MM.1S (cell line): ENCODE measurements around the gene DCUN1D1.

ENCODE experiments used
- DNase-seq: peaks from one replicate; pipeline ENCODE4 v3.0.0-alpha.2; 2015
- H2AFZ ChIP-seq: fragments of 300-600 bp; sonication (generic); 2 replicates; pipeline ENCODE4 v1.6.0; 2016; ENCODE audit warnings: antibody characterized with exemption, low read length
- H3F3A ChIP-seq: fragments of 300-600 bp; sonication (generic); 2 replicates; pipeline ENCODE4 v1.6.1; 2016; ENCODE audit warnings: mild to moderate bottlenecking, antibody characterized with exemption, low read length, moderate library complexity, mixed read lengths; ENCODE audit not compliant: insufficient read depth
- H3K27ac ChIP-seq: fragments of 300-600 bp; sonication (generic); 2 replicates; pipeline ENCODE4 v1.5.1; 2016; ENCODE audit warnings: mild to moderate bottlenecking, low read length
- H3K27me3 ChIP-seq: fragments of 300-600 bp; sonication (generic); replicated peaks from 2 replicates; pipeline ENCODE4 v1.6.0; 2016; ENCODE audit warnings: low read length; ENCODE audit not compliant: insufficient read depth
- H3K36me3 ChIP-seq: fragments of 300-600 bp; sonication (generic); replicated peaks from 2 replicates; pipeline ENCODE4 v1.6.1; 2016; ENCODE audit warnings: mild to moderate bottlenecking, low read length, mixed read lengths; ENCODE audit not compliant: insufficient read depth
- H3K4me1 ChIP-seq: fragments of 300-600 bp; sonication (generic); 2 replicates; pipeline ENCODE4 v1.6.1; 2016; ENCODE audit warnings: low read length, mixed read lengths
- H3K4me2 ChIP-seq: fragments of 300-600 bp; sonication (generic); 2 replicates; pipeline ENCODE4 v1.6.0; 2016; ENCODE audit warnings: low read depth, low read length
- H3K4me3 ChIP-seq: fragments of 300-600 bp; sonication (generic); 2 replicates; pipeline ENCODE4 v1.5.1; 2016; ENCODE audit warnings: low read length, mixed read lengths
- H3K79me2 ChIP-seq: fragments of 300-600 bp; sonication (generic); 2 replicates; pipeline ENCODE4 v1.6.1; 2016; ENCODE audit warnings: mixed run types, low read length, mixed read lengths
- H3K9ac ChIP-seq: fragments of 300-600 bp; sonication (generic); 2 replicates; pipeline ENCODE4 v1.6.1; 2016; ENCODE audit warnings: low read length, mixed read lengths
- H3K9me2 ChIP-seq: fragments of 300-600 bp; sonication (generic); replicated peaks from 2 replicates; pipeline ENCODE4 v1.6.1; 2016; ENCODE audit warnings: mild to moderate bottlenecking, low read length, mixed read lengths; ENCODE audit not compliant: insufficient read depth
- H3K9me3 ChIP-seq: fragments of 300-600 bp; sonication (generic); replicated peaks from 2 replicates; pipeline ENCODE4 v1.6.1; 2016; ENCODE audit warnings: mild to moderate bottlenecking, low read length, mixed read lengths; ENCODE audit not compliant: insufficient read depth
- H4K20me1 ChIP-seq: fragments of 300-600 bp; sonication (generic); 2 replicates; pipeline ENCODE4 v1.6.1; 2016; ENCODE audit warnings: mild to moderate bottlenecking, low read length, moderate library complexity, mixed read lengths; ENCODE audit not compliant: insufficient read depth
- CTCF ChIP-seq: fragments of 300-600 bp; sonication (generic); IDR thresholded peaks from 2 replicates; pipeline ENCODE4 v1.5.1; 2016; ENCODE audit warnings: antibody characterized with exemption, low read length, mixed read lengths
- EZH2 ChIP-seq: fragments of 300-600 bp; sonication (generic); optimal IDR thresholded peaks from 2 replicates; pipeline ENCODE3; 2017; ENCODE audit warnings: low read depth, mild to moderate bottlenecking, antibody characterized with exemption, low read length, mixed read lengths
- EZH2phosphoT487 ChIP-seq: fragments of 300-600 bp; sonication (generic); IDR thresholded peaks from 2 replicates; pipeline ENCODE4 v1.6.1; 2018; ENCODE audit warnings: antibody characterized with exemption, low read length

The DCUN1D1 gene

DNA sequence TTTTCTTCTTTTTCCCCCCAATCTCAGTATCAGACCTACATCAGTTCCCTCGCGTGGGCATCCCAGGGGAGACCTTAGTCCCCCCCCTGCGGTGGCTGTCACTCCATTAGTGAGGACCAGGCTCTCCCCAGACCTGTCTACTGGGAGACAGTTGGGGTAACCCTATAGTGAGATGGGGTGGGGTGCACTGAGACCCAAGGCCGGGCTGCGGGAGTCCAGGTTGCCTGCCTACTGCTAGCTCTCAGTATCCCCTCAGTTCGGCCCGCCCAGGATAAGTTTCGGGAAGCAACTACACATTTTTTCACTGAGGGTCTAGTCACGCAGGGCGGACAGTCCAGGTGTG, 671 bp upstream of the DCUN1D1 start:
- Histone ChIP-seq H3K9me3 (no peaks in the 10 kb centered on the region), H2AFZ (peak overlapping the region; percentile 87), H3K4me2 (peak overlapping the region; percentile 88), H3K27ac (no peak overlapping the region), H3K27me3 (no peaks in the 10 kb centered on the region), H3K79me2 (peaks cover 39% of the 10 kb centered on the region), H3K36me3 (no peaks in the 10 kb centered on the region), H4K20me1 (peaks cover 8% of the 10 kb centered on the region; the same call in 1 of the 2 replicates), H3K9ac (peak overlapping the region; percentile 45; the same call in 1 of the 2 replicates), H3K9me2 (no peaks in the 10 kb centered on the region), H3K4me3 (peak overlapping the region; percentile 68), H3F3A (peaks cover 9% of the 10 kb centered on the region), H3K4me1 (peaks cover 15% of the 10 kb centered on the region)
- no peak for DNase-seq
- TF ChIP-seq CTCF (no peak), EZH2phosphoT487 (no peak), EZH2 (no peak)

GRCh38 chr3:182979674-182980191, 605 bp downstream of the DCUN1D1 start:
- Histone ChIP-seq H3K9me2 (no peaks in the 10 kb centered on the region), H3K27me3 (no peaks in the 10 kb centered on the region), H3F3A (peaks cover 9% of the 10 kb centered on the region), H3K36me3 (no peaks in the 10 kb centered on the region), H2AFZ (peak overlapping the region; percentile 78), H4K20me1 (peaks cover 8% of the 10 kb centered on the region; the same call in 1 of the 2 replicates), H3K9me3 (no peaks in the 10 kb centered on the region), H3K9ac (peak overlapping the region; percentile 73), H3K4me3 (peak overlapping the region; percentile 80), H3K79me2 (peaks cover 51% of the 10 kb centered on the region), H3K4me1 (peaks cover 15% of the 10 kb centered on the region), H3K4me2 (peak overlapping the region; percentile 69), H3K27ac (no peak overlapping the region)
- DNase-seq, result peak; percentile 49
- TF ChIP-seq EZH2phosphoT487 (no peak), CTCF (no peak), EZH2 (no peak)

GRCh38 chr3:182979103-182979673, 1.1 kb downstream of the DCUN1D1 start:
- H3K27ac ChIP-seq, result no peak overlapping the region
- peak overlapping the region; percentile 78 for H2AFZ ChIP-seq

More at GRCh38 chr3:182979103-182979673, 1.1 kb downstream of the DCUN1D1 start:
- H3K79me2 ChIP-seq, result peaks cover 57% of the 10 kb centered on the region
- H3F3A ChIP-seq, result peaks cover 9% of the 10 kb centered on the region
- no peaks in the 10 kb centered on the region for H3K9me3 ChIP-seq
- peak overlapping the region; percentile 73; the same call in 1 of the 2 replicates for H3K9ac ChIP-seq
- no peaks in the 10 kb centered on the region for H3K27me3 ChIP-seq
- H3K36me3 ChIP-seq, result no peaks in the 10 kb centered on the region
- peak overlapping the region; percentile 69 for H3K4me2 ChIP-seq
- DNase-seq, result peak; percentile 46
- H3K4me1 ChIP-seq, result peaks cover 15% of the 10 kb centered on the region
- H4K20me1 ChIP-seq, result peaks cover 8% of the 10 kb centered on the region; the same call in 1 of the 2 replicates
- no peaks in the 10 kb centered on the region for H3K9me2 ChIP-seq
- peak overlapping the region; percentile 80 for H3K4me3 ChIP-seq
- TF ChIP-seq EZH2 (no peak), EZH2phosphoT487 (no peak), CTCF (no peak)
